NCI-H69 (cell line): ENCODE results near the gene HYCC1.

ENCODE experiments used
- DNase-seq: peaks from one replicate; lab custom pipeline; 2025; lab: John Stamatoyannopoulos, UW

The HYCC1 gene

DNA sequence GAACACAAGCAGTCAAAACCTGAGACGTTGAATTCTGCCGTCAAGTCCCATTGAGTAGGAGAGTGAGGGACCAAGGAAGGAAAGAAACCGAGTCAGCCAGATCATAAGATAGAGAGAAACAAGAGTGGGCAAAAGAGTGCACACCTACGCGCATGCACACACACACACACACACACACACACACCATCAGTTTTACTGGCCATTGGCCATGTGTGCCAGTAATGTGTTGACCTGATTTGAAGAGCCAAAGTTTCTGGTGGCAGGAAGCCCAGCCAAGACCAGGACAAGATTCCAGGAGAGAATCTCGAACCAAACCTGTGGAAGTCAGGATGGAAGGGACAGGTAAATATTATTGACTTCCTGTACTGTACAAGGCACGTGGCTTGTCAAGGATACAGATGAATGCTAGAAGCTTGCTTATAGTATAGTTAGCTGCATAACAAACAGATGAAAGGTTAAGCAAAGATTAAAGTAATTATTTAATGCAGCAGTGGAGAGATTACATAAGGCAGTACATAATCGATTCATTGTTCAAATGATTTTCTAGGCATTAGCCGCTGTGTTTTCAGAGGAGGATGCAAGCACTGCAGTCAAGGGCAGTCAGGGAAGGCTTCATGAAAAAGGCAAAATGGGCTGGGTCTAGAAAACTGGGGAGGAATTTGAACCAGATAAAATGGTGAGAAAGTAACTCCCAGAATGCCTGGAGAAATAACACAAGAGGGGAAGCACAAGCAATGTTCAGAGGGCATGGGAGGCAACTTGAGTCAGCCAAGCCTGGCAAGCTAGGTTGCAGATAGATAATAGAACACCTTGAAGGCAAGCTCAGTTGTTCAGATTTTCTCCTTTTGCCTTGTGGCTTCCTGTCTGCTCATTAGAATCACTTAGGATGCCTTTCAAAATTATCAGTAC, 2.7 kb upstream of the HYCC1 start:
- DNase-seq = no peak

- peak; percentile 22 for DNase-seq
Observed at GRCh38 chr7:23014681-23015080, 751 bp upstream of the HYCC1 start.

DNA sequence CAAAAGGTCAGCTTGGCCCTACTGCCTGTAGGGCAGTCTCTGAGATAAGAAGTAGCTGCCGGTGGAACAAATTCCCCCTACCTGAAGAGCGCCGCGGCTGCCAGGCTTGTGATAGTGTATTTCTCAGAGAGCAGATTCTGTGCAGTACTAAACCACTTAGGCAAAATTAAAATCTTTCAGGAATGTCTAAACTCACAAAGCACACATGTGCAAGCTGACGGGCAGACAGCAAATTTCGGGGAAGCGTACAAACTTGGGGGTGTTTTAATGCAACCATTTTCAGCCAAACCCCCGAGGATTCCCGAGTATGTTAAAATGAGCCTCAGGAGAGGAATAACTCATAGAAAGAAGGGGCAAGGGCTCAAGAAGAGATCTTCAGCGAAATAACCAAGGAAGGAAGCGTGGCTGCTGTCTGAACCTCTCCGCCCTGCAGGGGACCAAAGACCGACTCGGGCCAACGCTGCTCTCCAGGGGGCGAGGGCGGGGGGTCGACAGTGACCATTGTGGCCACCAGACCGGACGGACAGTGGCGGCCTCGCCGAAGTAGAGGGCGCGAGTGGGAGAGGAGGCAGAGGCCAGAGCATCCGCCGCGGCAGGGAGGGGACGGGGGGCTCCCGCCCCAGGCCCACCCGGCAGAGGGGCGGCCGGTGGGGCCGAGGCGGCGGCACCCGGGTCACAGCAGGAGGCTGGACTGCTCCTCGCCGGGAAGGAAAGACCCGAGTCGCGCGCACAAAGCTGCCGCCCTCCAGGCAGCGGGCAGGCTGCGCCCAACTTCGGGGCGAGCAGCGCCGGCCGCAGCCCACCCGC, 819 bp downstream of the HYCC1 start:
- DNase-seq = peak; percentile 80

DNA sequence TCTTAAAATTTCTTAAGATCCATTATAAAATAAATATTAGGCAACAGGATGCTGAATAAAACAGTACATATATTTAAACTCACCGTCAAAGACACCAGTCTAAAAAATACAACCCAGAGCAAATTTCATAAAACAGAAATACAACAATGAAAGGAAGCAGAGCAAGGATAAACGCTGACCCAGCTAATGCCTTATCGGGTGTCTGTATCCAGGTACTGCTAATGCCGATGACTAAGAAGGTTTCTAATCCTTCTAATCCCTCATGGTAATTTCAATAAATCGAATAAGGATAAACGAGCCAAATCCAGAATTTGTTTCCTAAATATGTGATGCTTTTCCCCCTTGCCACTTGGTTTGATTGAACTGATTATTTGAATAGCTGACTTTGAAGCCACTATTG, 1.7 kb downstream of the HYCC1 start:
- no peak for DNase-seq

- no peak for DNase-seq
Observed at GRCh38 chr7:23011222-23011924, 2.6 kb downstream of the HYCC1 start.

- DNase-seq = no peak
Observed at GRCh38 chr7:23009303-23009702, 4.6 kb downstream of the HYCC1 start.

DNA sequence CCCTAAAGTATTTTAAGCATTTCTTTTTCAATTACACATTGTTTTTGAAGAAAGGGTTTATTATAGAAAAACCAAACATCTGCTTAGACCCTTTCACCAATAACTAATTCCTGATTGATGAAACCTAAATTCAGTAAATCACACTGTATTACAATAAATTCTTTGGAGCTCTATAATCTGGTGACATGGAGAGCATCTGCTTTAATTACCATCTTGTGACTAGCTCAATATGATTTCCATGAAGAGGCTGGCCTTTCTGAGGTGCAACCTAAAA, 9.7 kb downstream of the HYCC1 start:
- DNase-seq = peak; percentile 27

DNA sequence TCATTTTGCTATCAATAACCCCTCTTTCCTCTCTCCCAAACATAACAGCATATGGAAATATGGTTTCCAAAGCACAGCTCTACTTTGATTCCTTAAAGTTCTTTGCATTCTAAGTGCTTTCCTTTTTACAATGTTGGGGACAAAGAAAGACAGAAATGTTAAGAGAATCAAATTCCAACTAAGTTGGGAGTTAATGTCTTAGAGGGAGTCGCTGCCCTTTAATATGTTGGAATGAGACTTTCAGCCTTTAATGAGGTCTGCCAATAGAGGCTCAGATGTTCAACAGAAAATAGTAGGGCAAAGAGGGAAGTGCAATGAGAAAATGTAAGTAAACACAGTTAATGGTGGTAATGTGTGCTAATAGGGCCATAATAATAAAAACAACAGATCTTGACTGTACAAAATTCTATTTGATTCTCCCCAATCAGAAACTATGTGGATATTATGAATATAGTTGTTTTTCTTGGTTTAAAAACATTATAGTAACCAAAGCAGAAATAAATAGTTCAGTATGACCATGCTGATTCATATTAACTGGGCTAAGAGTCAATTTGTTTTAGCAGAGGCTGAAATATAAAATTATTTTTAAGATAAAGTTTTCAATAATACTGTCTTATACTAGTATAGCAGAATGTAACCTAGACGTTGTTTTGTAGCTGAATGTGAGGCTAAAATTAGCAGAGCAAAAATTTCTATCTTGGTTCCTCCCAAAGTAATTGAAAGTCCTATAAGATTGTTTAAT, 10.3 kb downstream of the HYCC1 start:
- peak; percentile 57 for DNase-seq

GRCh38 chr7:23002698-23003097, 11.2 kb downstream of the HYCC1 start:
- peak; percentile 20 for DNase-seq

- no peak for DNase-seq
Observed at GRCh38 chr7:23001610-23002009, 12.3 kb downstream of the HYCC1 start.

- peak; percentile 64 for DNase-seq
Observed at GRCh38 chr7:23000597-23001360, 13.2 kb downstream of the HYCC1 start.

DNA sequence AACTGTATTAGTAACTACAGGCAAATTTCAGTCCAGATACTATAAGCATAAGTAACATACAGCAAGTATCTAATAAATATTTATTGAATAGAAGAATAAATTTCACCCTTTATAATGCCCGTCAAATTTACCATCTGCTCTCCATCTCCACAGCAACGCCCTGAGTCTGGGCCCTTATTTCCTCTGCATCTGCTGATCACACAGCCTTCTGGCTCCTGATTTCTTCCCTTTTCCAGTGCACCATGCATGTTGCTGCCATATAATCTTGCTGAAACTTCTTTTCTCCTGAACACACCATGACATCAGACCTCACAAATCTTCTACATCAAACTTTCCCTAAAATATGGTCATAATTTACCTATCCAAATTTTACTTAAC, 15.4 kb downstream of the HYCC1 start:
- DNase-seq = peak; percentile 87

- peak; percentile 45 for DNase-seq
Observed at GRCh38 chr7:22997871-22998518, 15.9 kb downstream of the HYCC1 start.

DNA sequence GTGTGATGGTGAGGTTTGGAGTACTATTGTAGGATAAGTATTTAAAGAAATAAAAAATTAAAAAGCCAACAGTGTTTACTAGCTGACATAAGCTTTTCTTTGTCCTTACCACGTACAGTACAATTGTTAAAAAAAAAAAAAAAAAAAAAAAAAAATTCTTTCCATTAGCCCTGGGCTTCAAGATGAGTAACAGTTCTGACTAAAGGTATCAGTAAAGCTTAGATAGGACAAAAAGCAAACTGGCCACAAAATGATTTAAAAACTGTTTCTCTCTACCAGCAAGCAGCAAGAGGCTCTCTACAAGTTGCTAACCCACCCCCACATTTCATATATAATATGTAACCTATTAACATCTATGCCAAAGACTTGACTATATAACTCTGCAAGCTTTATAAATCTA, 17.5 kb downstream of the HYCC1 start:
- no peak for DNase-seq

GRCh38 chr7:22995011-22995410, 18.9 kb downstream of the HYCC1 start:
- no peak for DNase-seq

- no peak for DNase-seq
Observed at GRCh38 chr7:22992874-22993840, 20.8 kb downstream of the HYCC1 start.

GRCh38 chr7:22990588-22990949, 23.4 kb downstream of the HYCC1 start:
- no peak for DNase-seq

- DNase-seq = no peak
Observed at GRCh38 chr7:22989643-22990587, 24.0 kb downstream of the HYCC1 start.

DNA sequence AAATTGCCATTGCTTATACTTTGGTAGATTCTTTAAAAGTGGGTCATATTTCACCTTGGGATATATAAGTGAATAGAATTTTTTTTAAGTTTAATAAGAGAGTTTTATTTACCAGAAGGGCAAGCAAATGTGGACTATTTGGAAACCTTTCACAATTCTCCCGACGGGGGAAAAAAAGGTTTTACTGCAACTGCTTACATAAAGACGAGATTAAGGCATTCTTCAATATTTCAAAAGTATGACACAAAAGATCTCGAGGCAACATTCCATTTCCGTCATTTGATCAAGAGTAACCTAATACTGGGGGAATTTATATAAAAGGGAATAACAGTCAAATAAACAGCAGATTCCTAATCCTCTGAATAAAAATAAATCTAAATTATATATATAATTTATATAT, 28.5 kb downstream of the HYCC1 start:
- no peak for DNase-seq
